ENCODE data around the gene NOS2. TPM values are rescaled to one million over a fixed set of nuclear protein-coding genes. Genes with fewer than 3 reads are reported as not detected.
"Not testable (repeated sequence)": the region's sequence is repeated elsewhere in the genome, so short reads cannot be mapped to it uniquely, and the experiment has no call there.

The NOS2 gene
- total RNA-seq, 2 donors from 2014 or later: 11.6 to 48.3 TPM

DNA sequence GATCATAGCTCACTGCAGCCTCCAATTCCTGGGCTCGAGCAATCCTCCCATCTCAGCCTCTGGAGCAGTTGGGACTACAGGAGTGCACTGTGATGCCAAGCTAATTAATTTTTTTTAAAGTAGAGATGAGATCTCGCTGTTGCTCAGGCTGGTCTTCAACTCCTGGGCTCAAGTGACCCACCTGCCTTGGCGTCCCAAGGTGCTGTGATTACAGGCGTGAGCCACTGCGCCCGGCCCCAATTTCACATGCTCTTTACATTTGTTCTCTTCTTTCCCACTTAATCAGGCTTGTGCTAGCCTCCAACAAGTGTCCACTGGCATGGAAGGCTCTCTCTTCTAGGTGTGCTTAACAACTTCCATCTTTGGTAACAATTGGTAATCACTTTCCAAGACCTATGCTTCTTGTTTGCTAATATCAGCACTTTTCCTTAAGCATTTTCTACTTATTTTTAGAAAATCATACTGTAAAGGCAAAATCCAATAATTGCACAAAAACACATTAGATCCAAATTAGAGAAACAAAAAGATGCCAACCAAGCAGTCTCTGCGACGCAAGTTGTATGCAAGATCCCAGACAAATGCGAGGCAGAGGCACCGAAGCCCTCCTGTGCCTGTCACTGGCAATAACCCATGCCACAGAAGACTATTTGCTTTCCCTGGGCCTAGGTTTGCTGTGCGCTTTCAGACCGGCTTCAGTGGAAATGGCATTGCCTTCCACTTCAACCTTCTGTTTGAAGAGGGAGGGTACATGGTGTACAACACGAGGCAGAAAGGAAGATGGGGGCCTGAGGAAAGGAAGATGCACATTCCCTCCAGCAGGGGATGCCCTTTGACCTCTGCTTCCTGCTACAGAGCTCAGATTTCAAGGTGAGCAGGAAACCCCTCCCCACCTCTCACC lies 52.6 kb downstream of the NOS2 start:
- ATAC-seq: no peak
- intact Hi-C loops (cut with DNase I, micrococcal nuclease): no loop called here
- no peak for DNase-seq

- intact Hi-C loops (cut with DNase I, micrococcal nuclease): no loop called here
- ATAC-seq (no peak), DNase-seq (no peak)
These were observed 53.4 kb downstream of the NOS2 start for GRCh38 chr17:27746881-27747280.

- DNase-seq; intact Hi-C loops (cut with DNase I, micrococcal nuclease): not testable (repeated sequence)
- peak; percentile 95 for ATAC-seq
These were observed 54.0 kb downstream of the NOS2 start for GRCh38 chr17:27746320-27746719.

DNA sequence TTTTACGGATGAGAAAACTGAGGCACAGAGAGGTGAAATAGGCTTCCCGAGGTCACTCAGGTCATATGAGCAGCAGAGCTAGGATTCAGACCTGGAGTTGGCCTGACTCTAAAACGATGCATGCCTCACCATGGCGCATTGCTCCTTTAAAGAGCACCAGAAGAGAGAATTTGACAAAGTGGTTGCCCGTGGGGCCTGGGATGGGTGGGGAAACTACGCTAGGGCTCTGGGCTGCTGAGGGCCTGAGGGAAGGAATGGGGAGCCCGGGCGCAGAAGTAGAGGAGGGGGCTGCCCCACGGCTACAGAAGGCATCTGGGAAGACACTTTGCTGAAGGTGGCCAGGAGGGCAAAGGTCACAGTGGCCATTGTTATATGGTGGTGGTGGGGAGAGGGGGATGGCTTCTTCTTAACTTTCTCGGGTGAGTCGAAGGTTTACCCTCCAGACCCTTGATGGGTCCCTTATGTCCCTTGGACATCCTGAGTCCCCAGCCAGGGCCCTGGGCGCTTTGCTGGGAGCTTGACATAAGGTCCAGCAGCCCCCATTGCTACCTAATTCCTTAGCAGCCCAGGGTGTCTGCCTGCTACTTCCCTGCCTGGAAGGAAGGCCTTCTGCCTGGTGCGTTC lies 55.0 kb downstream of the NOS2 start:
- DNase-seq; intact Hi-C loops (cut with DNase I, micrococcal nuclease); ATAC-seq: not testable (repeated sequence)

- DNase-seq (no peak), ATAC-seq (no peak)
- intact Hi-C loops (cut with DNase I, micrococcal nuclease): no loop called here
These were observed 56.9 kb downstream of the NOS2 start for GRCh38 chr17:27743281-27743885.

DNA sequence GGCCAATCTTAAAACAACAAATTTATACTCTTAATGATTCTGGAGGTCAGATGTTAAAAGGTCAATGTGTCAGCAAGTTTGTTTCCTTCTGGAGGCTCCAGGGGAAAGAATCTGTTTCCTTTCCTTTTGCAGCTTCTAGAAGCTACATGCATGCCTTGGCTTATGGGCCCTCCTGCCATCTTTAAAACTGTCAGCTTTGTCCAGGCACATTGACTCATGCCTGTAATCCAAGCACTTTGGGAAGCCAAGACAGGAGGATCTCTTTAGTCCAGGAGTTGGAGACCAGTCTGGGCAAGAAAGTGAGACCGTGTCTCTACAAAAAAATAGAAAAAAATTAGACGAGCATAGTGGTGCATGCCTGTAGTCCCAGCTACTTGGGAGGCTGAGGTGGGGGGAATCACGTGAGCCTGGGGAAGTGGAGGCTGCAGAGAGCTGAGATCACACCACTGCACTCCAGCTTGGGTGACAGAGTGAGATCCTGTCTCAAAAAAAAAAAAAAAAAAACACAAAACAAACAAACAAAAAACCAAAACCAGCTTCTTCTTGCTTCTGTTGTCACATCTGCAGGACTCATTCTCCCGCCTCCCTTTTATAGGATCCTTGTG lies 58.3 kb downstream of the NOS2 start:
- no peak for ATAC-seq
- DNase-seq: no peak
- intact Hi-C loops (cut with DNase I, micrococcal nuclease): no loop called here

- intact Hi-C loops (cut with DNase I, micrococcal nuclease): no loop called here
- no peak for ATAC-seq
These were observed 58.9 kb downstream of the NOS2 start for GRCh38 chr17:27741361-27741861.

DNA sequence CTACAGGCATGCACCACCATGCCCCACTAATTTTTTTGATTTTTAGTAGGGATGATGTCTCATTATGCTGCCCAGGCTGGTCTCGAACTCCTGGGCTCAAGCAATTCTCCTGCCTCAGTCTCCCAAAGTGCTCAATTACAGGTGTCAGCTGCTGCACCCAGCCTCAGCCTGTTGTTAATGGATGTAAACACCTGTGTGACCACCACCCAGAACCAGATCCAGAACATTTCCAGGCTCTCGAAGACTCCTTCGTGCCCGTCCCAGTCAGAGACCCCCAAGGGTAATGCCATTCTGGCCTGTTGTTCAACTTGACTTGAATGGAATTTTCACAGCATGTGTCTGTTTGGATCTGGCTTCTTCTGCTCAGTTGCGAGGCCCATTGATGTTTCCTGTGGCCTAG lies 59.8 kb downstream of the NOS2 start:
- intact Hi-C loops (cut with DNase I, micrococcal nuclease); ATAC-seq; DNase-seq: not testable (repeated sequence)

More at GRCh38 chr17:27741361-27741861, 58.9 kb downstream of the NOS2 start:
- DNase-seq: no peak

DNA sequence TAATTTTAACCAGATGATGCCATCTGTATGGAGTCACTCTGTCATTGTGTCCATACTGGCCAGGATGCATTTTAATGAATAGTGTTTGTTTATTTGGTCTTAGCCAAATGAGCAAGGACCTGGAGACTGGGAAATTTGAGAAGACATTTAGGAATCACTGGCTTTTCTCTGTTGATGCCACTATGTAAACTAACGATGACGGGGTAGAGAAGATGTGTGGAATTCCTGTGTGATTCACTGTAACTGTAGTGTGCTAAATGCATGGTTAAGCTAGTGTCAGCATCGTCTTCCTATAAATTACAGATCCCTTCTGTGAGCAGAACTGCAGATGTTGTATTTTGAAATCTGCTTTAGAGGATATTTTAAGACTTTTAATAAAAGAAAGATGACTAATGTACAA lies 66.6 kb downstream of the NOS2 start:
- DNase-seq: no peak
- ATAC-seq: no peak
- intact Hi-C loops (cut with DNase I, micrococcal nuclease): no loop called here

DNA sequence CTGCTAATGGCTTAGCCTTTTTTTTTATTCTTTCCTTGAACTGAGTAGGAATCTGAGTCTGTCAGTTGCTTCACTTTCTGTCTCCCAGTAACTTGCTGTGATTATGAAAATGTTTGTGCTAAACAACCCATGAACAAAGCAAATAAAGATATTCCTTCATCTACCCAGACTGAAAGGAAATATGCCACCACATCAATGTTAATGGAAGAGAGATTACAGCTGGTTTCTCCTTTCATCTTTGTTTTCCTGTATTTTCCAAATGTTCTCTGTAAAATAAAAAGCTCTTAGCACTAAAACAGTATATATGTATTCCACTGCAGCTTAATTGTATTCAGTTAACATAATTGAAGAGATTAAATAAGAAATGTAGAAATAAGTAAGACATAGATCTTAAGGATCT lies 67.6 kb downstream of the NOS2 start:
- not testable (repeated sequence) for DNase-seq

DNA sequence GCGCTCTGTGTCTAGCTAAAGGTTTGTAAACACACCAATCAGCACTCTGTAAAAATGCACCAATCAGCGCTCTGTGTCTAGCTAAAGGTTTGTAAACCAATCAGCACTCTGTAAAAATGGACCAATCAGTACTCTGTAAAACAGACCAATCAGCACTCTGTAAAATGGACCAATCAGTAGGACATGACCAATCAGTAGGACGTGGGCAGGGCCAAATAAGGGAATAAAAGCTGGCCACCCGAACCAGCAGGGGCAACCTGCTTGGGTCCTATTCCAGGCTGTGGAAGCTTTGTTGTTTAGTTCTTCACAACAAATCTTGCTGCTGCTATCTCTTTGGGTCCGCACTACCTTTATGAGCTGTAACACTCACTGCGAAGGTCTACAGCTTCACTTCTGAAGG lies 74.3 kb downstream of the NOS2 start:
- not testable (repeated sequence) for ATAC-seq

More for the DNA sequence above, 67.6 kb downstream of the NOS2 start:
- intact Hi-C loops (cut with DNase I, micrococcal nuclease); ATAC-seq: not testable (repeated sequence)

GRCh38 chr17:27721797-27722196 lies 78.5 kb downstream of the NOS2 start:
- no peak for ATAC-seq
- no peak for DNase-seq
- intact Hi-C loops (cut with DNase I, micrococcal nuclease): no loop called here

More for the DNA sequence above, 74.3 kb downstream of the NOS2 start:
- DNase-seq; intact Hi-C loops (cut with DNase I, micrococcal nuclease): not testable (repeated sequence)

Other genes starting within 250 kb of the NOS2 start
- gene LGALS9, start 169.3 kb downstream of the NOS2 start, total RNA-seq: 100 to 1,000 TPM; 230 to 514 TPM
- gene LYRM9, start 92.8 kb upstream of the NOS2 start, total RNA-seq: 1 to 10 TPM; 3.0 to 3.8 TPM
- gene NLK, start 242.1 kb upstream of the NOS2 start, total RNA-seq: 10 to 100 TPM; 22.6 to 25.2 TPM